ENCODE results near the gene JAG1.
A peak's percentile ranks its signal among the peaks of the same experiment; 100 is the strongest.

JAG1 gene

DNA sequence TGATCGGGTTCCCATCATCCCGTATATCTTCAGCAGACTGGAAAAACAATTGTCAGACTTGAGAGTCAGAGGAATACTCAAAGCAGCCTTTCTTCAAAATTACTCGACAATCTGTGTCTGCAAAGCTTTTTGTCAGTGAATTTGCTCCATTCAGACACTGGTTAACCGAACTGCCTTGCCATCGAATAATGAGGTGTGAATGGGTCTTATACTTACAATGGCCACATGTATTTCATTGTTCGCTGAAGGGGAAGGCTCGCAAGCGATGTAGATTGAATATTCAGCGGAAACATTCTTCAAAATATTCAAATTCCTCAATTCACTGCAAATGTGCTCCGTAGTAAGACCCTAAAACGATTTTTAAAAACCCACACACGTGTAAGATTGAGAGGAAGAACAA, 32.9 kb downstream of the JAG1 start:
- Histone ChIP-seq H3K27me3 (ENCODE audit: insufficient read depth, low read length, poor library complexity) (no peaks in the 10 kb centered on the region), H3K79me1 (ENCODE audit: low read length) (no peaks in the 10 kb centered on the region), H2BK15ac (replicated peaks; ENCODE audit: low read depth) (no peak overlapping the region), H3K56ac (ENCODE audit: low read length) (no peak overlapping the region), H4K8ac (ENCODE audit: low read depth, low read length) (no peak overlapping the region), H3K23ac (ENCODE audit: low read length) (no peak overlapping the region), H3K4ac (ENCODE audit: low read depth, low read length) (no peak overlapping the region), H2AK5ac (ENCODE audit: low read length) (no peak overlapping the region), H3K79me2 (ENCODE audit: control insufficient read depth, insufficient read depth, low read length) (no peaks in the 10 kb centered on the region), H3K18ac (ENCODE audit: low read length) (no peak overlapping the region), H3K27ac (ENCODE audit: low read depth, low read length) (no peak overlapping the region), H3K9ac (ENCODE audit: low read length) (no peak overlapping the region), H2BK5ac (ENCODE audit: low read length) (no peak overlapping the region), H3K4me1 (ENCODE audit: control insufficient read depth, low read depth, low read length) (peaks cover 11% of the 10 kb centered on the region), H4K5ac (ENCODE audit: low read length) (no peak overlapping the region), H3K4me3 (ENCODE audit: low read length) (no peak overlapping the region), H2BK120ac (ENCODE audit: low read depth, low read length) (no peak overlapping the region), H3K4me2 (ENCODE audit: low read length) (no peak overlapping the region), H3K36me3 (ENCODE audit: control insufficient read depth, insufficient read depth, low read length) (no peaks in the 10 kb centered on the region)
- DNase-seq, result peak; percentile 86
- no CpG with 5 or more reads among the region's 12 CpGs for WGBS (ENCODE audit: extremely low coverage, insufficient coverage, low lambda C conversion rate)

DNA sequence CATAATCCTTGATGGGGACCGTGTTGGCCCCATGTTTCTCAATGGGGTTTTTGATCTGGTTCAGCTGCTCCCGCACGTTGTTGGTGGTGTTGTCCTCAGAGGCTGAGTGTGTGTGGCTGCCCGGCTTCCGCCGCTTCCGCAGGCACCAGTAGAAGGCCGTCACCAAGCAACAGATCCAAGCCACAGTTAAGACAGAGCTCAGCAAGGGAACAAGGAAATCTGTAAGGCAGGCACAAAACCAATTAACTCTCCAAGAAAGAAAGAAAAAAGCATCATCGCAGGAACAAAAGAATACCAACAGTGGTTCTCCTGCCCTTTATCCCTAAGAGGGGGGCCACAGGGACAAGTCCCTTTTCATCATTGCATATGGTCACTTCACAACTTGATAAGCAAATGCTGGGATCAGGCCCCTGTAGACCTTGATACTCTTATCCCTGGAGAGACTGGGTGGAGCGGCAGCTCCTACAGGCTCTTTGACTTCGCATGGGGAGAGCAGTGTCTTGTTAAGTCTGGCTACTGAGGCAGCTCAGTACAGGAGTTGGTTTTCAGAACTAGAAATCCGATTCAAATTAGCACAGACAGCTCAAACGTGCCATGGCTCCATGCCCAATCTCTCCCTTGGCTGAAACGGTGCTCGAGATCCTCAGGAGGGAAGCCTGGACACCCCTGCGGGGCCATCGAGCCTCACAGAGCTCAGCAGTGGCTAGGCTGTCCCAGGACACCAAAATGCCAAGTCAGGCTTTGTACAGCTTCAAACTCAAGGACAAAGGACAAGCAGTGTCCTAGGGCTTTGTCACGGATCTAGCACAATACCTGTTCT, 33.9 kb downstream of the JAG1 start:
- H3K4ac ChIP-seq (ENCODE audit: low read depth, low read length), result no peak overlapping the region
- H4K5ac ChIP-seq (ENCODE audit: low read length), result no peak overlapping the region
- WGBS (ENCODE audit: extremely low coverage, insufficient coverage, low lambda C conversion rate), result no CpG with 5 or more reads among the region's 18 CpGs
- no peak for DNase-seq
- H2AK5ac ChIP-seq (ENCODE audit: low read length), result peak overlapping the region; percentile 79
- H4K8ac ChIP-seq (ENCODE audit: low read depth, low read length), result no peak overlapping the region
- peak overlapping the region; percentile 69 for H3K23ac ChIP-seq (ENCODE audit: low read length)
- peak overlapping the region; percentile 49 for H3K56ac ChIP-seq (ENCODE audit: low read length)
- H3K27ac ChIP-seq (ENCODE audit: low read depth, low read length), result peak overlapping the region; percentile 50
- no peak overlapping the region for H3K18ac ChIP-seq (ENCODE audit: low read length)
- H2BK120ac ChIP-seq (ENCODE audit: low read depth, low read length), result no peak overlapping the region
- no peaks in the 10 kb centered on the region for H3K79me1 ChIP-seq (ENCODE audit: low read length)
- H3K9ac ChIP-seq (ENCODE audit: low read length), result peak overlapping the region; percentile 15
- peaks cover 11% of the 10 kb centered on the region for H3K4me1 ChIP-seq (ENCODE audit: control insufficient read depth, low read depth, low read length)
- no peaks in the 10 kb centered on the region for H3K36me3 ChIP-seq (ENCODE audit: control insufficient read depth, insufficient read depth, low read length)
- no peak overlapping the region for H3K4me2 ChIP-seq (ENCODE audit: low read length)
- H3K27me3 ChIP-seq (ENCODE audit: insufficient read depth, low read length, poor library complexity), result no peaks in the 10 kb centered on the region
- H3K79me2 ChIP-seq (ENCODE audit: control insufficient read depth, insufficient read depth, low read length), result no peaks in the 10 kb centered on the region
- no peak overlapping the region for H3K4me3 ChIP-seq (ENCODE audit: low read length)
- H2BK5ac ChIP-seq (ENCODE audit: low read length), result peak overlapping the region; percentile 14
- no peak overlapping the region for H2BK15ac ChIP-seq (replicated peaks; ENCODE audit: low read depth)

- no peak overlapping the region for H3K9ac ChIP-seq (ENCODE audit: low read length)
- H3K4me2 ChIP-seq (ENCODE audit: low read length), result no peak overlapping the region
- no peak overlapping the region for H2BK15ac ChIP-seq (replicated peaks; ENCODE audit: low read depth)
- WGBS (ENCODE audit: extremely low coverage, insufficient coverage, low lambda C conversion rate), result no CpG with 5 or more reads among the region's 23 CpGs
- H4K8ac ChIP-seq (ENCODE audit: low read depth, low read length), result no peak overlapping the region
- no peak overlapping the region for H3K4ac ChIP-seq (ENCODE audit: low read depth, low read length)
- no peak overlapping the region for H3K23ac ChIP-seq (ENCODE audit: low read length)
- no peaks in the 10 kb centered on the region for H3K27me3 ChIP-seq (ENCODE audit: insufficient read depth, low read length, poor library complexity)
- no peak overlapping the region for H4K5ac ChIP-seq (ENCODE audit: low read length)
- H3K79me1 ChIP-seq (ENCODE audit: low read length), result no peaks in the 10 kb centered on the region
- H2AK5ac ChIP-seq (ENCODE audit: low read length), result no peak overlapping the region
- H2BK120ac ChIP-seq (ENCODE audit: low read depth, low read length), result no peak overlapping the region
- H3K4me1 ChIP-seq (ENCODE audit: control insufficient read depth, low read depth, low read length), result peaks cover 11% of the 10 kb centered on the region
- H3K36me3 ChIP-seq (ENCODE audit: control insufficient read depth, insufficient read depth, low read length), result no peaks in the 10 kb centered on the region
- no peak for DNase-seq
- peak overlapping the region; percentile 27 for H3K56ac ChIP-seq (ENCODE audit: low read length)
- no peaks in the 10 kb centered on the region for H3K79me2 ChIP-seq (ENCODE audit: control insufficient read depth, insufficient read depth, low read length)
- H3K27ac ChIP-seq (ENCODE audit: low read depth, low read length), result no peak overlapping the region
- H3K18ac ChIP-seq (ENCODE audit: low read length), result no peak overlapping the region
- H2BK5ac ChIP-seq (ENCODE audit: low read length), result no peak overlapping the region
- no peak overlapping the region for H3K4me3 ChIP-seq (ENCODE audit: low read length)
Measured at GRCh38 chr20:10639077-10639736, 34.6 kb downstream of the JAG1 start.

DNA sequence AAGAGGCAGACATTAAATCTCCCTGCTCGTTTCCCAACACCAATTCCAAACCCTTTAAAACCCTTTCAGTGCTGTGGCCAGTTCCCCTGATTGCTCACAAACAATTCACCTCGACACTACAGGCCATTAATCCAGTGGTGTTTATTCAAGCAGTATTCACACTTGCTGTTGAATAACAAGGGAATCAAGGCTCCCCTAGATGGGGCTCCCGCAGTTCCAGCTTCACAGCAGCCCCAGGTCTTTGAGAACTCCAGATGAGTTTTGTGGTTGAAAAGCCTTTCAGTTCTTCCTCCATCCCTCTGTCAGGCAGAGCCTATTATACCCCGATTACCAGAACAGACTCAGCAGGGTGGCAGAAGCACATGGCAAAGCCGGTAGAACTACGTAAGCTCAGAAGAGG, 36.2 kb downstream of the JAG1 start:
- DNase-seq, result peak; percentile 78
- no peak overlapping the region for H2BK15ac ChIP-seq (replicated peaks; ENCODE audit: low read depth)
- H3K27ac ChIP-seq (ENCODE audit: low read depth, low read length), result no peak overlapping the region
- H3K56ac ChIP-seq (ENCODE audit: low read length), result no peak overlapping the region
- H4K5ac ChIP-seq (ENCODE audit: low read length), result no peak overlapping the region
- H3K9ac ChIP-seq (ENCODE audit: low read length), result no peak overlapping the region
- H3K79me2 ChIP-seq (ENCODE audit: control insufficient read depth, insufficient read depth, low read length), result no peaks in the 10 kb centered on the region
- no peak overlapping the region for H2AK5ac ChIP-seq (ENCODE audit: low read length)
- H3K4me2 ChIP-seq (ENCODE audit: low read length), result no peak overlapping the region
- no peak overlapping the region for H3K23ac ChIP-seq (ENCODE audit: low read length)
- no peaks in the 10 kb centered on the region for H3K27me3 ChIP-seq (ENCODE audit: insufficient read depth, low read length, poor library complexity)
- H3K79me1 ChIP-seq (ENCODE audit: low read length), result no peaks in the 10 kb centered on the region
- no CpG with 5 or more reads among the region's 6 CpGs for WGBS (ENCODE audit: extremely low coverage, insufficient coverage, low lambda C conversion rate)
- H3K4ac ChIP-seq (ENCODE audit: low read depth, low read length), result peak overlapping the region; percentile 62
- peaks cover 13% of the 10 kb centered on the region for H3K4me1 ChIP-seq (ENCODE audit: control insufficient read depth, low read depth, low read length)
- no peaks in the 10 kb centered on the region for H3K36me3 ChIP-seq (ENCODE audit: control insufficient read depth, insufficient read depth, low read length)
- no peak overlapping the region for H3K4me3 ChIP-seq (ENCODE audit: low read length)
- H3K18ac ChIP-seq (ENCODE audit: low read length), result peak overlapping the region; percentile 7
- H4K8ac ChIP-seq (ENCODE audit: low read depth, low read length), result no peak overlapping the region
- H2BK5ac ChIP-seq (ENCODE audit: low read length), result no peak overlapping the region
- H2BK120ac ChIP-seq (ENCODE audit: low read depth, low read length), result no peak overlapping the region

DNA sequence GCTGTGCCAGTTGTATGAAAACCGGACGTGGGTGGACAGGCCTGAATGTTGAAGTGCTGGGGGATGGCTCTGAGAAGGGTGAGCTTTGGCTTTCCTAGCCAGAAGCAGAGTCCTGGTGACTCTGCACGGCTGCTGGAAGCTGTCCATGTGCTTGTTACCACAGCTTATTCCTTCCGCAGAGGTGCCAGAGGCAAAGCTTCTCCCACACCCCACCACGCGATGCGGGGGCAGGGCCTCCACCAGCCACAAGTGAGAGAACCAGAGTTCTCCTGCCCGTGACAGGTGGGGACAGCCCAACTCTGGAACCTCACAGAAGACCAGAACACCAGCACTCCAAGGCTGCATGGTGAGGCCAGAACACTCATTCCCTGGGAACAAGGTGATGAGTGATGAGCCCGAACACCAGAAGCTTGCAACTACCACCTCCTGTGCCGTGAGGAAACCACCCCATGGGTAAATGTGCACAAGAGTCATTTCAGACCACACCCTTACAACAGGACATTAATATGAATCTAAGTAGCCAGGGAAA, 36.7 kb downstream of the JAG1 start:
- H4K8ac ChIP-seq (ENCODE audit: low read depth, low read length), result no peak overlapping the region
- H3K9ac ChIP-seq (ENCODE audit: low read length), result no peak overlapping the region
- H3K27ac ChIP-seq (ENCODE audit: low read depth, low read length), result peak overlapping the region; percentile 24
- peak overlapping the region; percentile 7 for H3K18ac ChIP-seq (ENCODE audit: low read length)
- H2BK120ac ChIP-seq (ENCODE audit: low read depth, low read length), result no peak overlapping the region
- H3K79me1 ChIP-seq (ENCODE audit: low read length), result no peaks in the 10 kb centered on the region
- H3K27me3 ChIP-seq (ENCODE audit: insufficient read depth, low read length, poor library complexity), result no peaks in the 10 kb centered on the region
- H3K4me2 ChIP-seq (ENCODE audit: low read length), result no peak overlapping the region
- no peak overlapping the region for H2BK5ac ChIP-seq (ENCODE audit: low read length)
- H3K36me3 ChIP-seq (ENCODE audit: control insufficient read depth, insufficient read depth, low read length), result no peaks in the 10 kb centered on the region
- no peak for DNase-seq
- peaks cover 13% of the 10 kb centered on the region for H3K4me1 ChIP-seq (ENCODE audit: control insufficient read depth, low read depth, low read length)
- H3K4ac ChIP-seq (ENCODE audit: low read depth, low read length), result peak overlapping the region; percentile 62
- H4K5ac ChIP-seq (ENCODE audit: low read length), result no peak overlapping the region
- H3K23ac ChIP-seq (ENCODE audit: low read length), result no peak overlapping the region
- no CpG with 5 or more reads among the region's 10 CpGs for WGBS (ENCODE audit: extremely low coverage, insufficient coverage, low lambda C conversion rate)
- H3K4me3 ChIP-seq (ENCODE audit: low read length), result no peak overlapping the region
- H3K56ac ChIP-seq (ENCODE audit: low read length), result peak overlapping the region; percentile 27
- H2AK5ac ChIP-seq (ENCODE audit: low read length), result no peak overlapping the region
- H2BK15ac ChIP-seq (replicated peaks; ENCODE audit: low read depth), result no peak overlapping the region
- no peaks in the 10 kb centered on the region for H3K79me2 ChIP-seq (ENCODE audit: control insufficient read depth, insufficient read depth, low read length)
